NB4 (cell line): Measurements from ENCODE around the gene SOX13.

Experiments used
- DNase-seq: peaks from one replicate; pipeline ENCODE4 v3.0.0; 2010; ENCODE audit warnings: low read depth
- H3K4me3 ChIP-seq: one replicate; pipeline ENCODE4 v1.5.1; 2011; ENCODE audit warnings: mild to moderate bottlenecking, low read depth, low read length, moderate library complexity
- MYC ChIP-seq: IDR thresholded peaks from 2 replicates; pipeline ENCODE4 v1.6.1; 2011; ENCODE audit warnings: low read depth, low read length
- POLR2A ChIP-seq: IDR thresholded peaks from 2 replicates; pipeline ENCODE4 v1.6.1; 2011; ENCODE audit warnings: mild to moderate bottlenecking; ENCODE audit not compliant: insufficient read length; ENCODE audit errors: extremely low read depth
- TF ChIP-seq, protein P1 (sequence below): IDR thresholded peaks from 2 replicates; pipeline ENCODE4 v1.6.1; 2011; ENCODE audit warnings: low read depth, low read length
- TF ChIP-seq, protein P2 (sequence below): IDR thresholded peaks from one replicate; pipeline ENCODE4 v1.5.1; 2012; ENCODE audit warnings: low read depth, low read length

SOX13 gene

GRCh38 chr1:204032642-204033235 lies 40.2 kb upstream of the SOX13 start:
- TF ChIP-seq MYC: no peak
- TF ChIP-seq POLR2A: no peak
- TF ChIP-seq, protein P1, sequence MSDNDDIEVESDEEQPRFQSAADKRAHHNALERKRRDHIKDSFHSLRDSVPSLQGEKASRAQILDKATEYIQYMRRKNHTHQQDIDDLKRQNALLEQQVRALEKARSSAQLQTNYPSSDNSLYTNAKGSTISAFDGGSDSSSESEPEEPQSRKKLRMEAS: no peak
- H3K4me3 ChIP-seq: no peak overlapping the region
- no peak for DNase-seq

DNA sequence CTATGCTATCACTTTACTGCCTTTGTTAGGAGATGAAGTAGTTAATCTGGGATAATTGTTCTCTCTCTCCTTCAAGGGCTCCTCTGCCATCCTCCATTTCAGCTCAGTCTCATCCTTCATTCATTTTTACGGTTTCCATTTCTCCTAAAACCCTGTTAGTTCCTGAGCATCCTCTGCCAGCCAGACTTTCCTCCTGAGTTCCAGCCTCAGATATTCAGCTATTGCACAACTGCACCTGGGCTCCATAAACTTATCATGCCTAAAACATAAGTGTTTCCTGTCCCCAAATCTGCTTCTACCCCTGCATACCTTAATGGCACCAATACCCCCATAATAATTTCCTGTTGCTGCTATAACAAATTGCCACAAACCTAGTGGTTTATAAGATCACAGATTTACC lies 39.6 kb upstream of the SOX13 start:
- no peak for DNase-seq
- H3K4me3 ChIP-seq: no peak overlapping the region
- TF ChIP-seq, protein P1: no peak

- TF ChIP-seq, protein P1: no peak
- TF ChIP-seq POLR2A: no peak
- TF ChIP-seq MYC: no peak
- TF ChIP-seq, protein P2, sequence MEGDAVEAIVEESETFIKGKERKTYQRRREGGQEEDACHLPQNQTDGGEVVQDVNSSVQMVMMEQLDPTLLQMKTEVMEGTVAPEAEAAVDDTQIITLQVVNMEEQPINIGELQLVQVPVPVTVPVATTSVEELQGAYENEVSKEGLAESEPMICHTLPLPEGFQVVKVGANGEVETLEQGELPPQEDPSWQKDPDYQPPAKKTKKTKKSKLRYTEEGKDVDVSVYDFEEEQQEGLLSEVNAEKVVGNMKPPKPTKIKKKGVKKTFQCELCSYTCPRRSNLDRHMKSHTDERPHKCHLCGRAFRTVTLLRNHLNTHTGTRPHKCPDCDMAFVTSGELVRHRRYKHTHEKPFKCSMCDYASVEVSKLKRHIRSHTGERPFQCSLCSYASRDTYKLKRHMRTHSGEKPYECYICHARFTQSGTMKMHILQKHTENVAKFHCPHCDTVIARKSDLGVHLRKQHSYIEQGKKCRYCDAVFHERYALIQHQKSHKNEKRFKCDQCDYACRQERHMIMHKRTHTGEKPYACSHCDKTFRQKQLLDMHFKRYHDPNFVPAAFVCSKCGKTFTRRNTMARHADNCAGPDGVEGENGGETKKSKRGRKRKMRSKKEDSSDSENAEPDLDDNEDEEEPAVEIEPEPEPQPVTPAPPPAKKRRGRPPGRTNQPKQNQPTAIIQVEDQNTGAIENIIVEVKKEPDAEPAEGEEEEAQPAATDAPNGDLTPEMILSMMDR: no peak
- no peak overlapping the region for H3K4me3 ChIP-seq
- no peak for DNase-seq
Measured at GRCh38 chr1:204036882-204037655, 35.8 kb upstream of the SOX13 start.

GRCh38 chr1:204041232-204041767 lies 31.6 kb upstream of the SOX13 start:
- TF ChIP-seq MYC (no peak), POLR2A (no peak)
- TF ChIP-seq, protein P2: no peak
- TF ChIP-seq, protein P1: no peak
- H3K4me3 ChIP-seq: no peak overlapping the region
- DNase-seq: no peak

- TF ChIP-seq POLR2A (no peak), MYC (no peak)
- TF ChIP-seq, protein P2: no peak
- TF ChIP-seq, protein P1: no peak
- no peak for DNase-seq
- no peak overlapping the region for H3K4me3 ChIP-seq
Measured at GRCh38 chr1:204041803-204042505, 31.0 kb upstream of the SOX13 start.

GRCh38 chr1:204042516-204042915 lies 30.4 kb upstream of the SOX13 start:
- no peak overlapping the region for H3K4me3 ChIP-seq
- no peak for DNase-seq
- TF ChIP-seq MYC (no peak), POLR2A (no peak)
- TF ChIP-seq, protein P1: no peak
- TF ChIP-seq, protein P2: no peak
